Gastroesophageal sphincter (tissue), 3 donors: ENCODE results near the gene F11.

Experiments used
- EP300 ChIP-seq: sonication (generic); formaldehyde crosslinking; IDR thresholded peaks from one replicate; pipeline ENCODE4 v1.6.1; 2017; ENCODE audit warnings: antibody characterized with exemption, mild to moderate bottlenecking
- POLR2A ChIP-seq, 2 donors: fragments of 450-650 bp; IDR thresholded peaks; one replicate each; pipeline ENCODE4 v1.6.1; 2017; ENCODE audit warnings: antibody characterized with exemption in 2 of 2, mild to moderate bottlenecking in 2 of 2, moderate library complexity in 1 of 2
- TF ChIP-seq, protein P1 (sequence below), 4 experiments: fragments of 200-600 bp in 2 of 4; fragments of 450-650 bp in 2 of 4; sonication (generic) in 1 of 4; IDR thresholded peaks; one replicate each; pipeline ENCODE4 v1.5.1; 2017 to 2019; ENCODE audit warnings: antibody characterized with exemption in 4 of 4, mild to moderate bottlenecking in 2 of 4, moderate library complexity in 2 of 4

DNA sequence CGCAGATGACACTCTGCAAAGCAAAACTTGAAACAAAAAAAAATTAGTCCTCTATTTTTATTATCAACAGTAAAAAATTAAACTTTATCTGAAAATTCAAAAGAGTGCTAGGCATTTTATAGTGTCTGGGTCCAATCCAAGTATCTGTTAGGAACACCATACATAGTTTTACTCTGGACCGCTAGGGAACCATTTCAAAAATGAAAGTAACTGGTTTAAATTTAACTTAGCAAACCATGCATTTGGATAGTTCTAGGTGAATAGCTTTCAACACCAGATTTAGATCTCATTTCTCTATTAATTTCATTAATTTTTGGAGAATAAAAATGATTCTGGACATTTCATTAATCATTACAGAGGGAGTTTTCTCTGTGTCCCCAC is 37.5 kb upstream of the F11 start:
- TF ChIP-seq, protein P1, sequence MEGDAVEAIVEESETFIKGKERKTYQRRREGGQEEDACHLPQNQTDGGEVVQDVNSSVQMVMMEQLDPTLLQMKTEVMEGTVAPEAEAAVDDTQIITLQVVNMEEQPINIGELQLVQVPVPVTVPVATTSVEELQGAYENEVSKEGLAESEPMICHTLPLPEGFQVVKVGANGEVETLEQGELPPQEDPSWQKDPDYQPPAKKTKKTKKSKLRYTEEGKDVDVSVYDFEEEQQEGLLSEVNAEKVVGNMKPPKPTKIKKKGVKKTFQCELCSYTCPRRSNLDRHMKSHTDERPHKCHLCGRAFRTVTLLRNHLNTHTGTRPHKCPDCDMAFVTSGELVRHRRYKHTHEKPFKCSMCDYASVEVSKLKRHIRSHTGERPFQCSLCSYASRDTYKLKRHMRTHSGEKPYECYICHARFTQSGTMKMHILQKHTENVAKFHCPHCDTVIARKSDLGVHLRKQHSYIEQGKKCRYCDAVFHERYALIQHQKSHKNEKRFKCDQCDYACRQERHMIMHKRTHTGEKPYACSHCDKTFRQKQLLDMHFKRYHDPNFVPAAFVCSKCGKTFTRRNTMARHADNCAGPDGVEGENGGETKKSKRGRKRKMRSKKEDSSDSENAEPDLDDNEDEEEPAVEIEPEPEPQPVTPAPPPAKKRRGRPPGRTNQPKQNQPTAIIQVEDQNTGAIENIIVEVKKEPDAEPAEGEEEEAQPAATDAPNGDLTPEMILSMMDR (IDR thresholded peaks at IDR 0.05): no peak
- TF ChIP-seq POLR2A (IDR thresholded peaks at IDR 0.05) (no peak), EP300 (no peak)
